GM19438 (cell line): ENCODE data around the gene KBTBD6.
A peak's percentile ranks its signal among the peaks of the same experiment; 100 is the strongest.
"Not testable (repeated sequence)": the region's sequence is repeated elsewhere in the genome, so short reads cannot be mapped to it uniquely, and the experiment has no call there.

Experiments used
- ATAC-seq: cut with Tn5 transposase; IDR thresholded peaks from one replicate; pipeline ENCODE4 v1.9.1; 2021; ENCODE audit warnings: low read depth; ENCODE audit not compliant: unreplicated experiment

The KBTBD6 gene

GRCh38 chr13:41132512-41133152, at the start of gene KBTBD6:
KBTBD6 (minus strand) TSS chr13:41132802; CDS start chr13:41132511, 291 bp downstream.
- peak; percentile 94 for ATAC-seq

GRCh38 chr13:41182231-41182630, 49.6 kb upstream of the KBTBD6 start:
- ATAC-seq: no peak

- no peak for ATAC-seq
Measured at GRCh38 chr13:41179593-41180250, 47.1 kb upstream of the KBTBD6 start.

GRCh38 chr13:41178040-41178439, 45.4 kb upstream of the KBTBD6 start:
- ATAC-seq: no peak

- no peak for ATAC-seq
Measured at GRCh38 chr13:41177616-41178015, 45.0 kb upstream of the KBTBD6 start.

- ATAC-seq: not testable (repeated sequence)
Measured at GRCh38 chr13:41175576-41175975, 43.0 kb upstream of the KBTBD6 start.

GRCh38 chr13:41162151-41162550, 29.5 kb upstream of the KBTBD6 start:
- no peak for ATAC-seq

- no peak for ATAC-seq
Measured at GRCh38 chr13:41159174-41159573, 26.6 kb upstream of the KBTBD6 start.

GRCh38 chr13:41157048-41157717, 24.6 kb upstream of the KBTBD6 start:
- ATAC-seq: no peak

- no peak for ATAC-seq
Measured at GRCh38 chr13:41156620-41157019, 24.0 kb upstream of the KBTBD6 start.

- ATAC-seq: no peak
Measured at GRCh38 chr13:41154042-41154441, 21.4 kb upstream of the KBTBD6 start.

GRCh38 chr13:41152005-41152404, 19.4 kb upstream of the KBTBD6 start:
- ATAC-seq: no peak

- no peak for ATAC-seq
Measured at GRCh38 chr13:41150058-41150457, 17.5 kb upstream of the KBTBD6 start.

GRCh38 chr13:41148419-41149283, 16.0 kb upstream of the KBTBD6 start:
- no peak for ATAC-seq

GRCh38 chr13:41145136-41145908, 12.7 kb upstream of the KBTBD6 start:
- ATAC-seq: no peak

GRCh38 chr13:41144576-41144975, 12.0 kb upstream of the KBTBD6 start:
- no peak for ATAC-seq

GRCh38 chr13:41139296-41139966, 6.8 kb upstream of the KBTBD6 start:
- ATAC-seq: no peak

GRCh38 chr13:41137951-41138350, 5.3 kb upstream of the KBTBD6 start:
- no peak for ATAC-seq

- ATAC-seq: no peak
Measured at GRCh38 chr13:41137241-41137640, 4.6 kb upstream of the KBTBD6 start.
